ENCODE data around the gene CHD2.

The CHD2 gene

DNA sequence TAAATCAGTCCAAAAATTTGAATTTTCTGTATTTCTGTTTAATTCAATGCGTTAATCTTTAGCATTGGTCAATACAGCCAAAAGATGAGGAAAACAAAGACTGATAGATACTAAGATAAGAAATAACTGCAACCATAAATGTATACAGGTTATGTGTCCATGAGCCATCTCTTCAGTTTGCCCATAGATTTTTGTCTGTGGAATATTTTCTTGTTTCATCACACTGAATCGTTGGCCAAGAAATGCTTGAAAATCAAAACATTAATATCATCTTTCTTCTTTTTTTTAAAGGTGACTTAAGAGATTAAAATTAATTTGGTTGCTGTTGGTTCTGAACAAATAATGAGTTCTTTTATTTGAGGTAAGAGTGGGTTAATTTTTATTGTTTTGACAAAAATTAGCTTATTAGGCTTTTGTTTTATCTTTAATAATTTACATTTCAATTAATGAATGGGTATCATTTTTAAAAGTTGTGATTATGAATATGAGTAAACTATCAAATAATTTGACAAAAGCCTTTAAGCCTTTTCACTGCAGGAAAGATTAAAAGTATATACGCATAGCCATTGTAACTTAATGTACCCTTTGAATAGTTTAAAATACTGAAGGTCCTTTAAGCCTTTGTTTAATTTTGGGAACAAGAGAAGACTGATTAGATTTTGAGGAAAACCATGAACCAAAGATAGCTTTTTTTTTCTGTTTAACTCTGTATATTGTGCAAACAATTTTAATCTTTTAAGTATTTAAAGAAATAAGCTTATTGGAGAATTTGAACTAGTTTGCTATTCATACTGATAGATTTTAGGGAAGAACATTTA, 14.7 kb upstream of the CHD2 start:
- DNase-seq (ENCODE audit: low read depth, low spot score): no peak

DNA sequence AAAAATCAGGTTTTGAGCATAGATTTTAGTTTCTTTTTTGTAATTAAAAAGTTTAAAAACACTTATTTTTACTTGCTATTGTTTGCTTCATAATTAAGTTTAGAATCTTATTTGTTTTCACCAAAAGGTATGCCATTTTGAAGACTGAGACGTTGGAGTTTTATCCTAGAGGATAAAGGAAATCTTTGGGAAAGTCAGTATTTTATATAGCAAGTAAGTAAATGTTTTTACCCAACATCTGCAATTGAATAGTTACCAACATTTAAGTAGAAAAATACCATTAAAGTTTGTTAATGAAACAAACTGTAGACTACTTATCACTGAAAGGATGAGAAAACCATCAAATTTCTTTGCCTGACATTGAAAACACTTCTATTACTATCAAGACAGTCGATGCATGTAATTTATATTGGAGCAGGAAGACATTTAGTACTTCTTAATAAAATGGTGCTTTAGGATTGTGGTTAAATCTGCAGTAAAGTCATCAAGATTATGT, 14.0 kb upstream of the CHD2 start:
- no peak for DNase-seq (ENCODE audit: low read depth, low spot score)

DNA sequence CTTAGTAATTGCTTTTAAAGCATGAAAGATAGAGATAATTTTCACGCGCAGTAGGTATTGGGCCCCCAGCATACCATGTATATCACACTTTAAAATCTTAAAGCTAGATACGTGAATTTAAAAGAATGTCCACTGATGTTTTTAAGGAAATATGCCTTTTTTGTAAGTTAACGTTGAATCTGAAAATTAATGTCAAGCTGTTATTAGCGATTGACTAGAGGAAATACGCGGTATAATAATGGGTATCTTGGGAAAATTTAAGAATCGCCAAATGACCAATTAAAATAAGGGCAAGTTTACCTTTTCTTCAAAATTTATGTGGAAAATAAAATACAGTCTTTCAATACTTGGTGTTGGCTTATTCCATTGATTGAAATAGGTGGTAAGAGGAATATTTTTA, 13.3 kb upstream of the CHD2 start:
- no peak for DNase-seq (ENCODE audit: low read depth, low spot score)

DNA sequence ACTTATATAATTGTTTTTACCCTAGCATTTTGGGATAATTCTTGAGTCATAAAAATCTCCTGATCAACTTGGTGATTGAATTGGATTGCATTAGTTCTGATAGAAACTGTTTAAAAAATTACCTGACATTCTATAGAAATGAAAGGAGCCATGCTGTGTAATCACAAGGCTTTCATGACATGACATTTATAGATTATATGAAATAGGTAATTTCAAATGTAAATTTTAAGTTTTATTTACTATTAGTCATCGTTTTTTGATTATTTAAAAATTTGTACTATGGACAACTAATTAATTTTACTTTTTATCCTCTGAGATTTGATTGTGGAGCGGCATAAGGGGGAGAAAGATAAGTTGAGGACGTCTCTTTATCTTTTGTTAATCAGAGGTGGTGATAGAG, 12.3 kb upstream of the CHD2 start:
- no peak for DNase-seq (ENCODE audit: low read depth, low spot score)

DNA sequence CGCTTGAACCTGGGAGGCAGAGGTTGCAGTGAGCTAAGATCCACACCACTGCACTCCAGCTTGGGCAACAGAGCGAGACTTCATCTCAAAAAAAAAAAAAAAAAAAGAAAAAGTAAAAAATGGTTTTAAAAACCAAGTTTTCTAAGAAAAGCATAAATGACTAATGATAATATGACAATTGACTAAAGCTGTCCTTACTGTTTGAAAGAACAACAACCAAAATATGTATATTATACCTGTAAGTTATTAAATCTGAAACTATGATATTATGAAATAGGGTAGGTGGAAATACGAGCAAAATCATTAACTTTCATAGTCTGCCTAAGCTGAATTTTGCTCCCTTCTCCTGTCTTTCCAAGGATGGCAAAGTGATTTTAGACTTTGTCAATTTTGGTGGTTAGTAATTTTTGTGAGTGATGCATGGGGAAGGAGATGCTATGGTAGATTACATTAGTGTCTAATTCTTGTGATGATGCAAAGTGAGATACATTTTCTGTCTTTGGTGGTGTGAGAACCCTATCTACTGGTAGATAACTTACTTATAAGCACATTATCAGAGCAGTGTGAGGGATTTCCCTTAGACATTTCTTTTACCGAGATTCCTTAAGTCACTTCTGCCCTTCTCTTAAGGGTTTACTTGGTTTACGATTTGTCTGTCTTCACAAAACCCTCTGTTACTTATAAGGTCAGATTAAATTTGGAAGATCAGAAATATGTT, 10.6 kb upstream of the CHD2 start:
- no peak for DNase-seq (ENCODE audit: low read depth, low spot score)

DNA sequence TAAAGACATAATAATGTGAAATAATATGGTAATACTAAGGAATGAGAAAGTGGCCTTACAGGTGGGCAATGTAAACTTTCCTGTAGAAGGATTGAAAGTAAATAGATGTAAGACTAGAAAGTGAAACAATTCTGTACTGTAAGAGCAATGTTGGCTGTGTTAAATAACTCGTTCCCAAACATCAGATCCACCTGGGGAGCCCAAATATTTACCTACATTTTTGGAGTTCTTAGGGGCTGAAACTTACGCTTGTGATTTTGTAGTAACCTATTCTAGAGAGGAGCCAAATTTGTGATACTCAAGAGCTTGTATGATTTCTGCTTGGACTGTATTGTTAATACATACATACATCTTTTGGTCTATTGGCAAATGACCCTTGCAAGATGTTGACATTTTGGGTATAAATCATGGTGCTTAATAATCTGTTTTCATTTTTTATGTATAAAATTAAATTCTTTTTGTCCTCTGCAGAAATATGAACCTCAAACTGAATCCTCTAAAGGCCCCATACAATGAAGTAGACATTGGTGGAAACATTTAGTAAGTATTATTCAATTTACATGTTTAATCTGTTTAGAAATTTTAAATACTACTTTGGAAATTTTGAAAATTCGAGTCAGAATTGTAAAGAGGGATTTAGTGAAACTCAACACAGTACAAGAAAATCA, 8.5 kb upstream of the CHD2 start:
- DNase-seq (ENCODE audit: low read depth, low spot score): no peak

DNA sequence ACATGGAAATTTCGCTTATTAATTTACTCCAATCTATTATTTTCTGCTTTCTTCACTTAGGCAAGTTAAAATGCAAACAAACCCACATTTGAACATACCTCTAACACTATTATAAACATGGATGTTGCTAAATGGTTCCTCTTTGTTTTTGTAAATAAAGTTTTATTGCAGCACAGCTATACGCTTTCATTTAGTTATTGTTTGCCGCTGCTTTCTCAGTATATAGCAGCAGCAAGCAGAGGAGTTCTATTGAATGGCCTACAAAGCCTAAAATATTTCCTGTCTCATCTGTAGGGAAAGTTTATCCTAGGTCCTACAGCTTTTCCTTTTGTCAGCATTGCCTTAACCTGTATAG, 7.9 kb upstream of the CHD2 start:
- DNase-seq (ENCODE audit: low read depth, low spot score): no peak

DNA sequence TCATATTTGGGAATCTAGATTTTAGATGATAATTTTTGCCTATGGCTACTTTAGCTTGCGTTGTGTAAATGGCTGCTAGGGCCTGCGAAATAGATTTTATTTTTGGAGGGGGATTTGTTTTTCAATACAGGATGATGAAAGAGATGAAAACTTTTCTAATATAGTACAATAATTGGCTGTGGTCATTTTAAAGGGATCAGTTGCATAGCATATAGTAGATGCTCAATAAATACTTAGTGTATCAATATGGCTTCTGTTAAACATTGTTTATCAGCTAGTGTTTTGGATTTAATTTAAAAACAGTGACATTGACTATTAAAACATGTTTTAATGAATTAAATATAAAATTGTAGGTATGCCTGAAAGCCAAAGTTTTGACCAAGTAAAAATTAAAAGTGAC, 6.9 kb upstream of the CHD2 start:
- DNase-seq (ENCODE audit: low read depth, low spot score): no peak

DNA sequence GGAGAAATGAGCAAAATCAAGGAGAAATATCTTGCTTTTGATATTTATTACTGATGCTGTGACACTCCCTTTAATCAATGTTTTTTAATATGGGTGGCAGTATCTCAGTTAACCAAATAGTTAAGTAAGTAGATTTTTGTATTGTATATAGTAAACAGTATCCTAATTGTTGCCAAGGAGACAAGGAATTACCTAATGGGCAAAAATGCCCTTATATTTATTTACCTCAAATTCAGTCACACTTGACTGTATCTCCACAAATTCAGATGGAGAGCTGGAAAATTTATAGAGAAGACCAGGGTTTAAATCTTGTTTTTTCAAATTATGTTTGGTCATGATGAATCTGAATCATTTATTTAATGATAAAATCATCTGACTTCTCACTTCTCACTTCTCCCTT, 3.6 kb upstream of the CHD2 start:
- no peak for DNase-seq (ENCODE audit: low read depth, low spot score)

DNA sequence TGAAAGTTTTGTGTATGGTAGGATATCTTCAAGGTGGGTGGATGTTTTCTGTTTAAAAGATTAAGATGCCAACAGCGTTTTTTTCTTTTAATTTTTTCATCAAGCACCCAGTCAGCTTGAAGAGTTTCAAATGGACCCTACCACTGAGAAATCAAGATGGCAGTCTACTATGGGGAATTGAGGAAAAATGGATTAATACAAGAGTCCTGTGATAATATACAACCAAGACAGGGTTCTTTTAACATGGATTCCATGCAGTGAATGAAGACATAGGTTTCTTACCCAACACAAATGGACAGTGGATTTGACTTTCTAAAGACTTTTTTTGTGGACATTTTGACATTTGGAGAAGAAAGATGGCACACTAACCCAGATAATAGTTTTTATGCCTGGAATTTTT, 2.5 kb upstream of the CHD2 start:
- DNase-seq (ENCODE audit: low read depth, low spot score): no peak

DNA sequence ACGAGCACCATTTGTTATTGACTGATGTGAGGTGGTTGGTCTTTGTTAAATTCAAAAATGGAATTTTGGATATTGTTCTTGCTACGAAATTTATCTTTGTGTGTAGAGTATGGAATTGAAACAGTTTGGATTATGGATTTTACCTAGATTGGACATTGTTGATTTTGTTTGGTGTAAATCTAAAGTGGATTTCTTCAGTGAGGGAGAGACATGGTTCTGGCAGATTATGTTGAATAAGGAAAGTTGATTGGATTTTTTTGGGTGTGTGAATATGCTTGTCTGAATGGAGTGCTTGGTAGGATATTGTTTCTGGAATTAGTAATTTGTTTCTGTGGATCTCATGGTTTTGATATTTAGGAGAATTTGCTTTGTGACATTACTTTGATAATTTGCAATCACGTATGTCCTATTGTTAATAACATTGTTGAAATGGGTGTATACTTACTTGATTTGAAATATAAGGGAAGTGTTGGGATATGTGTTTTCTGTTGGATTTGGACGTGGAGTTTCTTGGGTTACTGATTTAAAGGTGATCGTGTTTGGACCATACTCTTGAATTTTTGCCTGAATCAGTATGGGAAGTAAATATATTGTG, 1.0 kb upstream of the CHD2 start:
- DNase-seq (ENCODE audit: low read depth, low spot score): no peak

DNA sequence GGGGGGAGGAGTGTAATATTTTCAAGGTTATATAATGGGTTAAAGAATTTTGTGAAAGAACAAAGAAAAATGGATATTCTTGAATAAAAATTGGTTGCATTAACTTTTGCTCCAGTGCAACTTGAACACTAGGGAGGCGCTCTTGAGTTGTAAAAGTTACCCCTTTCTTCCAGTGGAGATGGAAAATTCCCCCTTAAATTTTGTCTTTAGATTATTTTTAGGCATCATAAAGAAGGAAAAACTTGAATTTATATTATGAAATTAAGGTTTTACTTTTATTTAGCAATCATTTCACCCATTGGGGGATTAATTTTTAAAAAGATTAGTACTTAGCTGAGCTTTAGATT, 550 bp upstream of the CHD2 start:
- DNase-seq (ENCODE audit: low read depth, low spot score): no peak

DNA sequence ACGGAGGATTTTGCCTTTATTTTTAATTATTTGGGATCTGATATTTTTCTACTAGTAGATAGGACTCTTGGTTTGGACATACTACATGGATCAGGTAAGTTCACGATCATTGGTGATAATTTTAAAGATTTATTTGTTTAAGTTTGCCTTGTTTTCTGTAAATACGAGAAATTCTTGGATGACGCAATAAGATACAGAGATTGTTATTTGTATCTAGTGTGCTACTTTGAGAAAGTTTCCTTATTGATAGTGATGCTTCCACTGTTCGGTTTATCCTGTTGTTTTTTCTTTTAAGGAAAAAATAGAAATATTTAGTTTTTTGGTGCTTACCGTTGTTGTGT, 577 bp downstream of the CHD2 start:
- DNase-seq (ENCODE audit: low read depth, low spot score): no peak

DNA sequence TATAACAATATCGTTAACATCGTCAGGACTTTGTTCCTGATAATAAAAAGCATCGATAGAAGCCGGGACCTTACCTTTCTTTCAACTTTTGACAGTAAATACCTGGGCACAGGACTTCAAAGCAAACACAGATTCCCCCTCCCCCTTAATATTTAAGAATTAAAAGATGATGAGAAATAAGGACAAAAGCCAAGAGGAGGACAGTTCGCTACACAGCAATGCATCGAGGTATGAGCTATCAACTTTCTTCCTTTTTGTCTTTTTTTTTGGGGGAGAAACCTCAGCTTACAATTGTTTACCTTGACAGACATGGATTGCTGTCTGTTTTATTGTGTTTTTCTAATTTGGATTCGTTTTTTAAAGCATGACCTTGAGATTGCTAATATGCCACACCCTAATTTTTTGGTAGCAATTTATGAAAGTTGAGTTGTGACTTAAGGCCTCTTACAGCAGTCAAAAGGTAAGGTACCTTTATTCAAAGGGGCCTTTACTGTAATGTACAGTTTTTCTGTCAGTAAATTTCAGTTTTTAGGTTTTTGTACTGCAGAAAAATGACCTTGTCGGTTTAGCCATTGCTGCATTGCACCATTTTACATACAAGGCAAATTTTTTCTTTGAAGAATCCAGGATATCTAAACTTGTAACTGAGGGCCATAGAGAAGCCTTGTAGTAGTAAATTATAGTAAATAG, 1.1 kb downstream of the CHD2 start:
- DNase-seq (ENCODE audit: low read depth, low spot score): peak; percentile 17

DNA sequence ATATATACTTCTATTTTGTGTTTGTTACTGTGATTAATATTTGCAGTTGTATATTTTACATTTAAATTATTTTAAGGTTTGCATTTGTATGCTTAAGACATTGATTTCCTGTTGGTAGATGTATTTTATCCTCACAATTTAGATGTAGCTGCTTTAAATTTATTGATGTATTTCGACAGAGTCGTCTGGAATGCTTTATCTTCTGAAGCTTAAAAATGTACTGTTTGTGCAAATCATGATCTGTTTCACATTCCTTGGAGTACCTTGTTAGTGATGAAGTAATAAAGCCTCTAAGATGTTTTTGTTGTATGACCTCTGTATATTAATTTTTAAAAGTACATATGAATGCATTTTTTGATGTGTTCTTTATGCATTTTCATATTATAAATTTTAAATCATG, 1.9 kb downstream of the CHD2 start:
- no peak for DNase-seq (ENCODE audit: low read depth, low spot score)

DNA sequence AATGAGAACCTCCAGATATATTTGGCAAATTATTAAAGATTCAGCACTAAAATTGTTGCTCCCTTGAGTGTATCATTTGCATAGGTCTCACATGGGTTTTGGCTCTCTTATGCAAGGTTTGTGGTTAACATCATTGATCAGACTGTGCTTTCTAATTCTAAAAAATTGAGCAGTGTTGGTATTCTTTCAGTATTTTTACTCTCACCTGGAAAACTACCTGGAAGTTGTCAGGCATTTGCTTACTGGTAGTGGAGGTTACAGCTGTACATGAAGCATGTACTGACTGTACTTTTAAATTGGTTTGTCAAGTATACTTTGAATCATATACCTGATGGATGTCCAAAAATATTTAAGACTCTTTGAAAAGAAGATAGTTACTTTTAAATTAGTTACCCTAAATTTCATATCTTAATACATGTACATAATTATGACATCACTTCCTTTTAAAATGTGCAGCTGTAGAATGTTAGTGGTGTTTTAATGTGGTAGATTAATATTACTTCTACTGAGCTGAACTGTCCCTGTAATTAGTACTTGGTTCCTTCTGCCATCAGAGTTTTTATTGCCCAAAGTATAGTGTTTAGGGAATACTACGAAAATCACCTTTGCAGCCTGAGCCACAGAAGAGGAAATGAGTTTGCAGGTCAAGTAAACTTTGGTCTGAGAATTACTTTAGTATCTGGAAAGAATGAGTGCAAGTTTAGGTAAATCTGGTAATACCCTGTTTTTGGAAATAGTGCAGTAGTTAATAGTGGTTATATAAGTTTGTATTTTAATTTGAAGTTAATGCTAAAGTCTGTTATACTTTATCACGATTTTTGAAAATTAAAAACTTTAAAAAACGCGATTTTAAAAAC, 2.8 kb downstream of the CHD2 start:
- no peak for DNase-seq (ENCODE audit: low read depth, low spot score)

DNA sequence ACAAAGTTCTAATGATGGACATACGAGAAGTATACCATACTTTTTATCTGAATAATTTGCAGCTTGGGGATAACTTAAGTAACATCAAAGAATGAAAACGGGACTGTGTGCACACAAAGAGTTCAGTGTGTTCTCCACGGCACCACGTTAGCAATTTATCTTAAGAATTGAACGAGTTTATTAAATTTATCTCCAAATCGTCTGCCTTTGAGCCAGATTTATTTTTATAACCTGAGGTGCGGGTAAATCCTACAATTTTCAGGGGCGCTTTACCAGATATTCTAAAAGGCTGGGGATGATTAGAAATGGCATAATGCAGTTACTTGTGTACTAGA, 3.5 kb downstream of the CHD2 start:
- no peak for DNase-seq (ENCODE audit: low read depth, low spot score)

DNA sequence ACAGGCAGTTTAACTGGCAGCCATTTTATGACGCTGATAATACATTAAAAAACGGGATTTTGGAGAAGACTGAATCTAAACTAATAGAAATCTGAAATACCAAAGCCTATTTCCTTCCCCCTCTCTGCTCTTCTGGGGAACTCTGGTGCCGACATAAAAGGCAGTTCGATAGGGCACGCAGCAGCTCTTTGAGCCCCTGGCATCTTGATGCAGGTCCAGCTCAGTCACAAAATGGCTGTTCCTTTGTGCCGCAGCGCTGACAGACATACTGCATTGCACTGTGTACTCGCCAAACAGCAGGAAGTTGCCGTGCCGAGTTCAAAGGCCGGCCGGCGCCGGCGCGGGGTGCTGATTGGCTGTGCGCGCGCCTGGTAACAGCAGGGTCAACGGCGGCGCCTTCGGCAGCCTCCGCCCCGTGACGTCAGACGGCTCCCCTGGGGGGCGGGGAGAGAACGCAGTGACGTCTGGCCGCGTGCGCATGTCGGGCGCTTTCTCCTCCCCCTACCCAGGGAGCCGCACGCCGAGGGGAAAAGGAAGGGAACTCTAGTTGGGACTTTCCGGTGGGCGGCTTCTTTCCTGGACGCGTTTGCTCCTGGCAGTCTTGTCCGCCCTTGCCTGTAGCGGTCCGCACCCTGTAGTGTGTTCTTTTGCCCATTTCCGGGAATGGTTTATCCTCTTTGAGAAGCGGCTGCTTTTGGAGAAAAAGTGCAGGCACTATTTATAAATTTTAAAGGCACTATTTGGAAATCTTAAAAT, 4.0 kb downstream of the CHD2 start:
- peak; percentile 100 for DNase-seq (ENCODE audit: low read depth, low spot score)

DNA sequence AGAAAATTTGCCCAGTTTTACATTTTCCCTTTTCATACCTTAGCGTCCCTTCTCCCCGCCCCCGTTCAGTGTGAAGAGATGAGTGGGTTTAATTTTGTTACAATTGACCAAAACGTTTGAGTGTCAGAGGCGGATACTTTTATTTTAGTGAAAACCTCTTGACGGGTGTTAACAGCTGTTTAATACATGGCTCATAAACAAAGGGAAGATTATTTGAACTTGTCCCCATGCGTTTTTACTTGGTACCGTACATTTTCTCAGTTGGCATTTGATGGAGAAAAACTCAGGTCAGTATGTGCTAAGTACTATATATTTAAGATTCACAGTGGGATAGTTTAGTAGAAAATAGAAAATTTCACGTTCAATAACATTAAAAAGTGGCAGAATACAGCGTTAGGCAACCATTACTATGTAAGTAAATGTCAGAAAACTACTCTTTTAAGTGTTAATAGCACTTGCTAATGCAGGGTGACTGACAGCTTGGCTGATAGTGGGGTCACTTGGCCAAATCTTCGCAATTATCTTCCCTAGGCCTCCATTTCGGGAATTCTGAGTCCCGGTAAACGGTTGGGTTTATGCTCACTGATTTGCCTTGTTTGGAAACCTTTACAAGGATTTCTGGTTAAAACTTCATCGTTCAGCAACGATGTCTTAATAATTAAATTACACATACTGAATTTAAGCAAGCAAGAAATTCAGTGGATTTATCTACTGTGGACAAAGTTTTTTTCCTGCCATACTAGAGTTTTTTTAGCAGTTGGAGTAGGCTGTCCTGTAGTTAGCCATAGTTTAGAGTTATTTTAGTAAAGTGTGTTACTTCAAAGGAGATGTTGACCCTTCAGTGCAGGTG, 4.8 kb downstream of the CHD2 start:
- DNase-seq (ENCODE audit: low read depth, low spot score): no peak

DNA sequence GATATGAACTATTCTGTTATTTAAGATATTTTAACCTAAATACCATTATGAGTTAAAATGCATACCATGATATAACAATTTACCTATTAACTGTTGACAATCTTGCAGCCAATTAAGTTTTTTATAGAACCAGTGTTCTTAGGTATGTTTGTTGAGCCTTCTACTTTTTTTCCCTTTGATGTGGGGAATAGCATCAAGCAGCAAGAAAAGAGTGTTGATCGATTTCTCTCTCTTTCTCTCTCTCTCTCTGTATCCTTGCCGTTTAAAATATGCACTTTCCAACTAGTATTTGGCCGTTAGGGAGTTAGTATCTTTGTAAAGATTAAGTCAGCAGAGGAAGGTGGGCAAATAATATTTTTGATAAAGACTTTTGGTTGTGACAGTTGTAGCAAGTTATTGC, 5.9 kb downstream of the CHD2 start:
- no peak for DNase-seq (ENCODE audit: low read depth, low spot score)
